ENCODE data around the gene KRTAP9-1. TPM values are rescaled to one million over a fixed set of nuclear protein-coding genes. Genes with fewer than 3 reads are reported as not detected.
"Not testable (repeated sequence)": the region's sequence is repeated elsewhere in the genome, so short reads cannot be mapped to it uniquely, and the experiment has no call there.

The KRTAP9-1 gene
- total and polyA plus RNA-seq, 3 donors from 2014 or later, result not detected

- DNase-seq, result no peak
- Histone ChIP-seq H3K4me1 (no peaks in the 10 kb centered on the region), H3K9me3 (no peaks in the 10 kb centered on the region), H3K4me3 (no peak overlapping the region), H3K27ac (no peak overlapping the region), H3K36me3 (ENCODE audit: low read depth, missing control alignments) (no peaks in the 10 kb centered on the region), H3K27me3 (no peaks in the 10 kb centered on the region)
- intact Hi-C loops (cut with DNase I; ENCODE audit: low total_unique reads), result no loop called here
- no peak for TF ChIP-seq POLR2A (IDR thresholded peaks at IDR 0.05)
- no peak for TF ChIP-seq CTCF (IDR thresholded peaks at IDR 0.05)
Observed at GRCh38 chr17:41230094-41230493, 40.4 kb downstream of the KRTAP9-1 start.

- H3K4me1 ChIP-seq, result no peaks in the 10 kb centered on the region
- no peak for DNase-seq
- H3K4me3 ChIP-seq, result no peak overlapping the region
- no peaks in the 10 kb centered on the region for H3K9me3 ChIP-seq
- H3K36me3 ChIP-seq (ENCODE audit: low read depth, missing control alignments), result no peaks in the 10 kb centered on the region
- 66 to 84% methylated on average over 6 of the region's 6 CpGs for WGBS, 2 donors
- no peaks in the 10 kb centered on the region for H3K27me3 ChIP-seq
- TF ChIP-seq CTCF (IDR thresholded peaks at IDR 0.05), result no peak
- no peak for TF ChIP-seq POLR2A (IDR thresholded peaks at IDR 0.05)
- intact Hi-C loops (cut with DNase I; ENCODE audit: low total_unique reads), result no loop called here
- H3K27ac ChIP-seq, result no peak overlapping the region
Observed at GRCh38 chr17:41231731-41232130, 42.0 kb downstream of the KRTAP9-1 start.

GRCh38 chr17:41232399-41233105 is 42.9 kb downstream of the KRTAP9-1 start, which contains the start of gene KRTAP9-3:
Gene KRTAP9-3, plus strand, starts transcription at chr17:41232449. Its CDS starts 53 bp downstream, at chr17:41232502.
- intact Hi-C loops (cut with DNase I; ENCODE audit: low total_unique reads); H3K4me3 ChIP-seq; H3K27me3 ChIP-seq; DNase-seq; H3K27ac ChIP-seq; H3K9me3 ChIP-seq; H3K36me3 ChIP-seq (ENCODE audit: low read depth, missing control alignments); H3K4me1 ChIP-seq: not testable (repeated sequence)
- WGBS, 2 donors, result 89% methylated on average over 1 of the region's 1 CpG; no CpG with 5 or more reads in 1 of the 2 donors

GRCh38 chr17:41237116-41237515 is 47.4 kb downstream of the KRTAP9-1 start:
- intact Hi-C loops (cut with DNase I; ENCODE audit: low total_unique reads); H3K27ac ChIP-seq: not testable (repeated sequence)
- 65 to 78% methylated on average over 4 of the region's 4 CpGs for WGBS, 2 donors

GRCh38 chr17:41237949-41238437 is 48.3 kb downstream of the KRTAP9-1 start, which contains the start of gene KRTAP9-8:
Gene KRTAP9-8, plus strand, starts transcription at chr17:41237999. Its CDS starts 53 bp downstream, at chr17:41238052.
- 57 to 73% methylated on average over 1 to 3 of the region's 3 CpGs for WGBS, 2 donors
- intact Hi-C loops (cut with DNase I; ENCODE audit: low total_unique reads), result not testable (repeated sequence)

More at GRCh38 chr17:41237116-41237515, 47.4 kb downstream of the KRTAP9-1 start:
- not testable (repeated sequence) for H3K4me1 ChIP-seq; H3K36me3 ChIP-seq (ENCODE audit: low read depth, missing control alignments); H3K4me3 ChIP-seq; H3K9me3 ChIP-seq; DNase-seq; H3K27me3 ChIP-seq

More at GRCh38 chr17:41237949-41238437, 48.3 kb downstream of the KRTAP9-1 start, which contains the start of gene KRTAP9-8:
- H3K9me3 ChIP-seq; H3K27ac ChIP-seq; H3K4me1 ChIP-seq; H3K4me3 ChIP-seq; DNase-seq; H3K27me3 ChIP-seq; H3K36me3 ChIP-seq (ENCODE audit: low read depth, missing control alignments): not testable (repeated sequence)

Small RNAs within 50 kb of the gene (small RNA-seq; reads per million reads assigned to genes)
- gene KRTAP4-17P, result 0 reads per million in 2 donors

Other genes starting within 250 kb of the KRTAP9-1 start
Only the 30 nearest of the 40 such genes appear.
- not detected for gene KRTAP1-4, start 159.7 kb upstream of the KRTAP9-1 start, total RNA-seq
- gene KRTAP1-4, start 159.7 kb upstream of the KRTAP9-1 start, polyA plus RNA-seq (ENCODE audit: insufficient read depth, low read depth, low replicate concordance), result not detected
- gene KRTAP1-3, start 155.0 kb upstream of the KRTAP9-1 start, total RNA-seq, result not detected
- not detected for gene KRTAP1-3, start 155.0 kb upstream of the KRTAP9-1 start, polyA plus RNA-seq (ENCODE audit: insufficient read depth, low read depth, low replicate concordance)
- gene KRTAP1-1, start 148.4 kb upstream of the KRTAP9-1 start, total RNA-seq, result not detected
- gene KRTAP1-1, start 148.4 kb upstream of the KRTAP9-1 start, polyA plus RNA-seq (ENCODE audit: insufficient read depth, low read depth, low replicate concordance), result not detected
- not detected for gene KRTAP2-1, start 142.6 kb upstream of the KRTAP9-1 start, total RNA-seq
- gene KRTAP2-1, start 142.6 kb upstream of the KRTAP9-1 start, polyA plus RNA-seq (ENCODE audit: insufficient read depth, low read depth, low replicate concordance), result not detected
- gene KRTAP2-2, start 134.7 kb upstream of the KRTAP9-1 start, total RNA-seq, result not detected
- not detected for gene KRTAP2-2, start 134.7 kb upstream of the KRTAP9-1 start, polyA plus RNA-seq (ENCODE audit: insufficient read depth, low read depth, low replicate concordance)
- gene KRTAP2-3, start 129.8 kb upstream of the KRTAP9-1 start, total RNA-seq, result not detected
- gene KRTAP2-3, start 129.8 kb upstream of the KRTAP9-1 start, polyA plus RNA-seq (ENCODE audit: insufficient read depth, low read depth, low replicate concordance), result not detected
- gene KRTAP2-4, start 124.0 kb upstream of the KRTAP9-1 start, total RNA-seq, result not detected
- not detected for gene KRTAP2-4, start 124.0 kb upstream of the KRTAP9-1 start, polyA plus RNA-seq (ENCODE audit: insufficient read depth, low read depth, low replicate concordance)
- gene KRTAP4-7, start 105.7 kb upstream of the KRTAP9-1 start, total RNA-seq, result not detected
- not detected for gene KRTAP4-7, start 105.7 kb upstream of the KRTAP9-1 start, polyA plus RNA-seq (ENCODE audit: insufficient read depth, low read depth, low replicate concordance)
- gene KRTAP4-8, start 91.7 kb upstream of the KRTAP9-1 start, total RNA-seq, result not detected
- not detected for gene KRTAP4-8, start 91.7 kb upstream of the KRTAP9-1 start, polyA plus RNA-seq (ENCODE audit: insufficient read depth, low read depth, low replicate concordance)
- gene KRTAP4-16, start 87.7 kb upstream of the KRTAP9-1 start, total RNA-seq, result not detected
- gene KRTAP4-16, start 87.7 kb upstream of the KRTAP9-1 start, polyA plus RNA-seq (ENCODE audit: insufficient read depth, low read depth, low replicate concordance), result not detected
- gene KRTAP4-9, start 84.5 kb upstream of the KRTAP9-1 start, total RNA-seq, result not detected
- not detected for gene KRTAP4-9, start 84.5 kb upstream of the KRTAP9-1 start, polyA plus RNA-seq (ENCODE audit: insufficient read depth, low read depth, low replicate concordance)
- not detected for gene KRTAP4-11, start 71.5 kb upstream of the KRTAP9-1 start, total RNA-seq
- not detected for gene KRTAP4-11, start 71.5 kb upstream of the KRTAP9-1 start, polyA plus RNA-seq (ENCODE audit: insufficient read depth, low read depth, low replicate concordance)
- gene KRTAP4-12, start 65.7 kb upstream of the KRTAP9-1 start, total RNA-seq, result not detected
- gene KRTAP4-12, start 65.7 kb upstream of the KRTAP9-1 start, polyA plus RNA-seq (ENCODE audit: insufficient read depth, low read depth, low replicate concordance), result not detected
- gene KRTAP4-6, start 49.3 kb upstream of the KRTAP9-1 start, total RNA-seq, result not detected
- not detected for gene KRTAP4-6, start 49.3 kb upstream of the KRTAP9-1 start, polyA plus RNA-seq (ENCODE audit: insufficient read depth, low read depth, low replicate concordance)
- gene KRTAP4-5, start 40.1 kb upstream of the KRTAP9-1 start, total RNA-seq, result not detected
- gene KRTAP4-5, start 40.1 kb upstream of the KRTAP9-1 start, polyA plus RNA-seq (ENCODE audit: insufficient read depth, low read depth, low replicate concordance), result not detected
- not detected for gene KRTAP4-4, start 29.1 kb upstream of the KRTAP9-1 start, total RNA-seq
- not detected for gene KRTAP4-4, start 29.1 kb upstream of the KRTAP9-1 start, polyA plus RNA-seq (ENCODE audit: insufficient read depth, low read depth, low replicate concordance)
- gene KRTAP4-3, start 21.7 kb upstream of the KRTAP9-1 start, total RNA-seq, result not detected
- gene KRTAP4-3, start 21.7 kb upstream of the KRTAP9-1 start, polyA plus RNA-seq (ENCODE audit: insufficient read depth, low read depth, low replicate concordance), result not detected
- not detected for gene KRTAP4-2, start 11.7 kb upstream of the KRTAP9-1 start, total RNA-seq
- not detected for gene KRTAP4-2, start 11.7 kb upstream of the KRTAP9-1 start, polyA plus RNA-seq (ENCODE audit: insufficient read depth, low read depth, low replicate concordance)
- not detected for gene KRTAP4-1, start 5.0 kb upstream of the KRTAP9-1 start, total RNA-seq
- not detected for gene KRTAP4-1, start 5.0 kb upstream of the KRTAP9-1 start, polyA plus RNA-seq (ENCODE audit: insufficient read depth, low read depth, low replicate concordance)
- gene KRTAP9-2, start 36.8 kb downstream of the KRTAP9-1 start, total RNA-seq, result not detected
- not detected for gene KRTAP9-2, start 36.8 kb downstream of the KRTAP9-1 start, polyA plus RNA-seq (ENCODE audit: insufficient read depth, low read depth, low replicate concordance)
- not detected for gene KRTAP9-3, start 42.6 kb downstream of the KRTAP9-1 start, total RNA-seq
- gene KRTAP9-3, start 42.6 kb downstream of the KRTAP9-1 start, polyA plus RNA-seq (ENCODE audit: insufficient read depth, low read depth, low replicate concordance), result not detected
- gene KRTAP9-8, start 48.1 kb downstream of the KRTAP9-1 start, total RNA-seq, result not detected
- gene KRTAP9-8, start 48.1 kb downstream of the KRTAP9-1 start, polyA plus RNA-seq (ENCODE audit: insufficient read depth, low read depth, low replicate concordance), result not detected
- gene KRTAP9-4, start 59.8 kb downstream of the KRTAP9-1 start, total RNA-seq, result not detected
- not detected for gene KRTAP9-4, start 59.8 kb downstream of the KRTAP9-1 start, polyA plus RNA-seq (ENCODE audit: insufficient read depth, low read depth, low replicate concordance)
- gene KRTAP9-9, start 65.5 kb downstream of the KRTAP9-1 start, total RNA-seq, result not detected
- gene KRTAP9-9, start 65.5 kb downstream of the KRTAP9-1 start, polyA plus RNA-seq (ENCODE audit: insufficient read depth, low read depth, low replicate concordance), result not detected
- not detected for gene KRTAP9-6, start 75.5 kb downstream of the KRTAP9-1 start, total RNA-seq
- not detected for gene KRTAP9-6, start 75.5 kb downstream of the KRTAP9-1 start, polyA plus RNA-seq (ENCODE audit: insufficient read depth, low read depth, low replicate concordance)
- under 1 TPM in 1 of 2 donors, not detected in 1; 0.47 TPM for gene KRTAP9-7, start 85.8 kb downstream of the KRTAP9-1 start, total RNA-seq
- not detected for gene KRTAP9-7, start 85.8 kb downstream of the KRTAP9-1 start, polyA plus RNA-seq (ENCODE audit: insufficient read depth, low read depth, low replicate concordance)
- not detected for gene KRTAP29-1, start 113.0 kb downstream of the KRTAP9-1 start, total RNA-seq
- gene KRTAP29-1, start 113.0 kb downstream of the KRTAP9-1 start, polyA plus RNA-seq (ENCODE audit: insufficient read depth, low read depth, low replicate concordance), result not detected
- gene KRTAP16-1, start 119.4 kb downstream of the KRTAP9-1 start, total RNA-seq, result not detected
- gene KRTAP16-1, start 119.4 kb downstream of the KRTAP9-1 start, polyA plus RNA-seq (ENCODE audit: insufficient read depth, low read depth, low replicate concordance), result not detected
- gene KRTAP17-1, start 125.8 kb downstream of the KRTAP9-1 start, total RNA-seq, result not detected
- not detected for gene KRTAP17-1, start 125.8 kb downstream of the KRTAP9-1 start, polyA plus RNA-seq (ENCODE audit: insufficient read depth, low read depth, low replicate concordance)
- gene KRT33A, start 160.9 kb downstream of the KRTAP9-1 start, total RNA-seq, result 1 to 10 TPM in 1 of 2 donors, under 1 TPM in 1; 0.50 to 3.1 TPM
- gene KRT33A, start 160.9 kb downstream of the KRTAP9-1 start, polyA plus RNA-seq (ENCODE audit: insufficient read depth, low read depth, low replicate concordance), result 2.3 TPM